H9 (cell line): ENCODE measurements around the gene APOL4. TPM values are rescaled to one million over a fixed set of nuclear protein-coding genes. Genes with fewer than 3 reads are reported as not detected.

Source experiments
- DNase-seq: peaks from one replicate; pipeline ENCODE4 v3.0.0-alpha.2; 2017
- H2AFZ ChIP-seq: one replicate; pipeline ENCODE4 v1.6.1; 2013; ENCODE audit warnings: mild to moderate bottlenecking, low read length, control low read depth, moderate library complexity
- H2AK5ac ChIP-seq: 2 replicates; pipeline ENCODE4 v1.6.1; 2013; ENCODE audit warnings: low read length, control low read depth, mixed read lengths; ENCODE audit not compliant: insufficient read length
- H2BK120ac ChIP-seq: one replicate; pipeline ENCODE4 v1.6.1; 2013; ENCODE audit warnings: low read depth, mild to moderate bottlenecking, low read length, control low read depth, inconsistent platforms; ENCODE audit not compliant: poor library complexity, severe bottlenecking
- H2BK12ac ChIP-seq: 2 replicates; pipeline ENCODE4 v1.6.1; 2013; ENCODE audit warnings: low read length, control low read depth, mixed read lengths, low read depth; ENCODE audit not compliant: insufficient read length
- H2BK15ac ChIP-seq: 2 replicates; pipeline ENCODE4 v1.6.1; 2013; ENCODE audit warnings: low read depth, low read length, control low read depth
- H2BK20ac ChIP-seq: one replicate; pipeline ENCODE4 v1.6.1; 2013; ENCODE audit warnings: low read depth, mild to moderate bottlenecking, low read length, control low read depth, inconsistent platforms; ENCODE audit not compliant: poor library complexity, severe bottlenecking
- H2BK5ac ChIP-seq: 2 replicates; pipeline ENCODE4 v1.6.1; 2013; ENCODE audit warnings: low read length, control low read depth, mixed read lengths; ENCODE audit not compliant: insufficient read length
- H3K14ac ChIP-seq: 2 replicates; pipeline ENCODE4 v1.6.1; 2013; ENCODE audit warnings: low read length, control low read depth; ENCODE audit not compliant: insufficient read depth
- H3K18ac ChIP-seq: 2 replicates; pipeline ENCODE4 v1.6.1; 2013; ENCODE audit warnings: low read depth, mild to moderate bottlenecking, mixed read lengths, low read length, control low read depth; ENCODE audit not compliant: insufficient read length
- H3K23ac ChIP-seq: 2 replicates; pipeline ENCODE4 v1.6.1; 2013; ENCODE audit warnings: low read length, control low read depth, mixed read lengths, low read depth; ENCODE audit not compliant: insufficient read length
- H3K23me2 ChIP-seq: 2 replicates; pipeline ENCODE4 v1.6.1; 2013; ENCODE audit warnings: low read depth, mild to moderate bottlenecking, mixed read lengths, low read length, control low read depth; ENCODE audit not compliant: insufficient read length, poor library complexity, severe bottlenecking
- H3K27ac ChIP-seq: 2 replicates; pipeline ENCODE4 v1.5.1; 2013; ENCODE audit warnings: low read length, control low read depth, mixed read lengths, low read depth; ENCODE audit not compliant: insufficient read length
- H3K27me3 ChIP-seq: 2 replicates; pipeline ENCODE4 v1.6.1; 2013; ENCODE audit warnings: low read length, control low read depth, inconsistent platforms; ENCODE audit not compliant: insufficient read depth
- H3K4ac ChIP-seq: 2 replicates; pipeline ENCODE4 v1.6.1; 2013; ENCODE audit warnings: low read depth, mild to moderate bottlenecking, control low read depth, inconsistent platforms, low read length, moderate library complexity
- H3K4me1 ChIP-seq: 2 replicates; pipeline ENCODE4 v1.6.1; 2013; ENCODE audit warnings: low read length, control low read depth, inconsistent platforms; ENCODE audit not compliant: insufficient read depth
- H3K4me2 ChIP-seq: 2 replicates; pipeline ENCODE4 v1.6.1; 2013; ENCODE audit warnings: low read length, control low read depth, mixed read lengths; ENCODE audit not compliant: insufficient read length, insufficient read depth
- H3K56ac ChIP-seq: 2 replicates; pipeline ENCODE4 v1.6.1; 2013; ENCODE audit warnings: low read depth, mild to moderate bottlenecking, mixed read lengths, low read length, control low read depth; ENCODE audit not compliant: insufficient read length
- H3K79me1 ChIP-seq: 2 replicates; pipeline ENCODE4 v1.6.1; 2013; ENCODE audit warnings: low read depth, mild to moderate bottlenecking, moderate library complexity, low read length, control low read depth, inconsistent platforms; ENCODE audit not compliant: insufficient read depth, poor library complexity, severe bottlenecking
- H3K79me2 ChIP-seq: 2 replicates; pipeline ENCODE4 v1.6.1; 2013; ENCODE audit warnings: low read length, control low read depth, inconsistent platforms; ENCODE audit not compliant: insufficient read depth
- H3K9ac ChIP-seq: 2 replicates; pipeline ENCODE4 v1.6.1; 2013; ENCODE audit warnings: low read length, control low read depth, mixed read lengths; ENCODE audit not compliant: insufficient read length; ENCODE audit errors: extremely low read depth
- H3K9me3 ChIP-seq: one replicate; pipeline ENCODE4 v1.6.1; 2013; ENCODE audit warnings: low read depth, low read length, inconsistent platforms; ENCODE audit not compliant: control insufficient read depth
- H3T11ph ChIP-seq: one replicate; pipeline ENCODE4 v1.6.1; 2013; ENCODE audit warnings: mild to moderate bottlenecking, low read length, control low read depth, inconsistent platforms
- H4K20me1 ChIP-seq: one replicate; pipeline ENCODE4 v1.6.1; 2013; ENCODE audit not compliant: control insufficient read depth, insufficient read length, insufficient read depth
- H4K5ac ChIP-seq: 2 replicates; pipeline ENCODE4 v1.6.1; 2013; ENCODE audit warnings: low read depth, mild to moderate bottlenecking, mixed read lengths, low read length, control low read depth; ENCODE audit not compliant: insufficient read length
- H4K8ac ChIP-seq: replicated peaks from 2 replicates; pipeline ENCODE4 v1.6.1; 2013; ENCODE audit warnings: low read length, control low read depth, mixed read lengths, low read depth; ENCODE audit not compliant: insufficient read length
- H4K91ac ChIP-seq: 2 replicates; pipeline ENCODE4 v1.6.1; 2013; ENCODE audit warnings: low read depth, mild to moderate bottlenecking, moderate library complexity, mixed read lengths, low read length, control low read depth; ENCODE audit not compliant: insufficient read length
- H3K27ac Mint-ChIP-seq, 3 experiments: 2 replicates in 2 of 3; 3 replicates in 1 of 3; pipeline ENCODE4 v1.8.0; 2020 to 2021; ENCODE audit warnings: mixed read lengths in 3 of 3, mild to moderate bottlenecking in 1 of 3, moderate library complexity in 1 of 3
- H3K27me3 Mint-ChIP-seq: 2 replicates; pipeline ENCODE4 v1.8.0; 2021; ENCODE audit warnings: low read depth, mild to moderate bottlenecking, moderate library complexity, mixed read lengths
- H3K36me3 Mint-ChIP-seq, 3 experiments: 2 replicates in 2 of 3; 3 replicates in 1 of 3; pipeline ENCODE4 v1.8.0; 2020 to 2021; ENCODE audit warnings: low read depth in 3 of 3, mixed read lengths in 3 of 3; ENCODE audit not compliant: insufficient read depth in 1 of 3
- H3K4me1 Mint-ChIP-seq, 2 experiments: 2 replicates each; pipeline ENCODE4 v1.8.0; 2020; ENCODE audit warnings: mixed read lengths in 2 of 2
- H3K4me3 Mint-ChIP-seq, 2 experiments: 2 replicates in 1 of 2; 3 replicates in 1 of 2; pipeline ENCODE4 v1.8.0; 2020 to 2021; ENCODE audit warnings: mild to moderate bottlenecking in 2 of 2, mixed read lengths in 2 of 2, moderate library complexity in 1 of 2
- H3K9me3 Mint-ChIP-seq, 2 experiments: 2 replicates in 1 of 2; 3 replicates in 1 of 2; pipeline ENCODE4 v1.8.0; 2020; ENCODE audit warnings: mild to moderate bottlenecking in 2 of 2, mixed read lengths in 2 of 2, moderate library complexity in 1 of 2
- WGBS: extraction: QIAGEN DNeasy Blood & Tissue Kit; methylation state at CpG from one replicate; pipeline ENCODE4 v1.1.7; 2013; ENCODE audit warnings: missing lambda C conversion rate, low lambda C conversion rate, mixed read lengths; ENCODE audit not compliant: insufficient read length; ENCODE audit errors: extremely low coverage; 5-methylcytosine and 5-hydroxymethylcytosine counted together
- total RNA-seq: library from RNA; stranded (reverse); gene quantifications from 2 replicates; pipeline ENCODE4 v1.2.1, GENCODE V29; 2021
- TF ChIP-seq, protein P1 (sequence below): fragments of 200-600 bp; sonication (generic); conservative IDR thresholded peaks from 3 replicates; pipeline ENCODE4 v1.8.0; 2021; ENCODE audit warnings: antibody characterized with exemption, mild to moderate bottlenecking

APOL4 gene
- total RNA-seq, 1 experiment from 2014 or later = not detected

DNA sequence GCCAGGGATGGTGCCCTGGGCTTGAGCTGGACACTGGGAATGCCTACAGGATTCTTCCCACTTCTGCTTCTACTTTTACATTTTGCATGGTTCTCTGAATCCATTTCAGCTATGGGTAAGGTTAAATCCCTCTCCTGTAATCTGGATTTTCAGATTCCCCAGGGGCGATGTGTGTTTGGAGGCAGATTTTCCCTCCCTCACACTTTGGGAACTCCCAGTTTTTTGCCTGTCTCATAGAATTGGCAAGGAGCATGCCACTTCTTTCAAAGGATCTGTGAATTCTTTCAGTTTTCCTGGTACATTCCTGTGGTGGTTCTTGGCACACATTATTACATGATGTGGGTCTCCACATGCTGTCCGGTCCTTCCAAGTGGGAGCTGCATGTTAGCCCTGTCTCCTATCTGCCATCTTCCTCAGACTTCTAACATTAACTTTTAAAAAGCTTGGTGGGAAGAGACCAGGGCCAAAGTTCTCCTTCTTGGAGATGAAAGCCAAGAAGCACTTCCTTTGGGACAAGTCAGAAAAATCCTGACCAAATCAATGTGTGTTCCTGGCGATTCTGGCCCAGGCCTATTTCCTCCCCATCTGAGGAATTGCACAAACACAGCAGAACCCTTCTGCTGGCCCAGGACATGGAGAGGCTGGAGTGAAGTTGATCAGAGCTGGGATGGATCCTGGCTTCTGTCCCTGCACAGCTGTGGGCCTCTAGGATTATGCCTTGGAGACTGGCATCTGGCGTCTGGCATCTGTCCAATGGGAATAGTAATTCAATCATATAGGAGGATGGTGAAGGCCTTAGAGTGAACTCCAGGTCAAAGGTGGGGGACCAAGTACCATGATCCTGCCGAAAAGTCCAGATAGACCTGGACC lies 43.1 kb upstream of the APOL4 start:
- Mint-ChIP-seq H3K4me3 (no peak overlapping the region), H3K36me3 (peaks cover 5 to 12% (median 9%) of the 10 kb centered on the region in 3 experiments; a peak in 6 of 7 replicates), H3K4me1 (peaks cover 3% of the 10 kb centered on the region in 2 experiments), H3K27me3 (peaks cover 11% of the 10 kb centered on the region), H3K27ac (no peak overlapping the region), H3K9me3 (peaks cover 18 to 20% of the 10 kb centered on the region in 2 experiments)
- Histone ChIP-seq H4K5ac (no peak overlapping the region), H3K23ac (no peak overlapping the region), H3K79me1 (no peaks in the 10 kb centered on the region), H3K79me2 (no peaks in the 10 kb centered on the region), H2BK5ac (no peak overlapping the region), H2BK12ac (no peak overlapping the region), H4K8ac (no peak overlapping the region), H2BK15ac (no peak overlapping the region), H4K20me1 (no peaks in the 10 kb centered on the region), H3K56ac (no peak overlapping the region), H3K18ac (no peak overlapping the region), H2AFZ (no peak overlapping the region), H3K27me3 (no peaks in the 10 kb centered on the region), H3K4me2 (no peak overlapping the region), H3K27ac (no peak overlapping the region), H3T11ph (no peak overlapping the region), H4K91ac (no peak overlapping the region), H3K9me3 (peaks cover 10% of the 10 kb centered on the region), H3K4ac (no peak overlapping the region), H3K14ac (no peak overlapping the region), H2BK20ac (no peak overlapping the region), H3K4me1 (no peaks in the 10 kb centered on the region), H2AK5ac (no peak overlapping the region), H3K23me2 (no peaks in the 10 kb centered on the region), H2BK120ac (no peak overlapping the region), H3K9ac (no peak overlapping the region)
- DNase-seq = peak; percentile 1
- no CpG with 5 or more reads among the region's 5 CpGs for WGBS
- TF ChIP-seq, protein P1, sequence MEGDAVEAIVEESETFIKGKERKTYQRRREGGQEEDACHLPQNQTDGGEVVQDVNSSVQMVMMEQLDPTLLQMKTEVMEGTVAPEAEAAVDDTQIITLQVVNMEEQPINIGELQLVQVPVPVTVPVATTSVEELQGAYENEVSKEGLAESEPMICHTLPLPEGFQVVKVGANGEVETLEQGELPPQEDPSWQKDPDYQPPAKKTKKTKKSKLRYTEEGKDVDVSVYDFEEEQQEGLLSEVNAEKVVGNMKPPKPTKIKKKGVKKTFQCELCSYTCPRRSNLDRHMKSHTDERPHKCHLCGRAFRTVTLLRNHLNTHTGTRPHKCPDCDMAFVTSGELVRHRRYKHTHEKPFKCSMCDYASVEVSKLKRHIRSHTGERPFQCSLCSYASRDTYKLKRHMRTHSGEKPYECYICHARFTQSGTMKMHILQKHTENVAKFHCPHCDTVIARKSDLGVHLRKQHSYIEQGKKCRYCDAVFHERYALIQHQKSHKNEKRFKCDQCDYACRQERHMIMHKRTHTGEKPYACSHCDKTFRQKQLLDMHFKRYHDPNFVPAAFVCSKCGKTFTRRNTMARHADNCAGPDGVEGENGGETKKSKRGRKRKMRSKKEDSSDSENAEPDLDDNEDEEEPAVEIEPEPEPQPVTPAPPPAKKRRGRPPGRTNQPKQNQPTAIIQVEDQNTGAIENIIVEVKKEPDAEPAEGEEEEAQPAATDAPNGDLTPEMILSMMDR = no peak
